NCI-H2107 treated with DMSO at 0.1 percent for 48 hours (cell line): ENCODE measurements around the gene DGKD.

Experiments used
- DNase-seq: peaks from one replicate; lab custom pipeline; 2025; ENCODE audit not compliant: unreplicated experiment; lab: John Stamatoyannopoulos, UW

Gene DGKD

DNA sequence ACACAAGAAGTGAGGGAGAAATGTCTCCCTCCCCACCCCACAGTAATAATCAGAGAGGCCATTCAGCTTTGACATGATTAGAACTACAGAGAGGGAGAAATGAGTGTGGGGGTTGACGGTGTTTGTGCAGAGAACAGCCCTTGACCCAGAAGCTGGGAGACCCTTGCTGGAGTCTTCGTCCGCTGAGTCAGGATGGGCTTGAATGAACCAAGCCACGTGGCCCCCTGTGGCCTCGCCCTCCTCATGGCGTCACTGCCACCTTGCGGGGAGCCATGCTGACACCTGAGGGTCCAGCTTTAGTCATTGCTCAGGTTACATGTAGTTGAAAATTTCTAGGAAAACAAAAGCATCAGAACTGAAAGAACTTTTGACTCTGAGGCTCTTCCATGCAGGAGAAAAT lies 101.2 kb downstream of the DGKD start:
- no peak for DNase-seq

GRCh38 chr2:233456111-233456510 lies 101.8 kb downstream of the DGKD start:
- no peak for DNase-seq

GRCh38 chr2:233456934-233457333 lies 102.6 kb downstream of the DGKD start:
- DNase-seq, result no peak

DNA sequence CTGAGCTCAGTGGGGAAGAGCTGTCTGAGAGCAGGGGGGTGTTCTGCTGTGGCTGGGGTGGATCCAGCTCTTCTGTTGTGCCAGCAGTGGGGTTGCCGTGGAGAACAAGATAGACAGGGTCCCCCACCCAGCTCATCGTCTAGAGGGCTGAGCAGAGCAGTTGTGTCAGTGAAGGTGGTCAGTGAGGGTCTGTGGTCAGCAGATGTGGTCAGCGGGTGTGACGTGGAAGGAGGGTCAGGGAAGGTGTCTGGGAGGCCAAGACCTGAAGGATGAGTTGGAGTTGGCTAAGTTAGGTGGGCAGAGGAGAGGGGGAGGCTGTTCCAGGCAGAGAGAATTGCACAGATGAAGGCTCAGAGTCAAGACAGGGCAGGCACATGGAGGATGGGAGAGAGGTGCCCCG lies 103.1 kb downstream of the DGKD start:
- DNase-seq, result no peak

DNA sequence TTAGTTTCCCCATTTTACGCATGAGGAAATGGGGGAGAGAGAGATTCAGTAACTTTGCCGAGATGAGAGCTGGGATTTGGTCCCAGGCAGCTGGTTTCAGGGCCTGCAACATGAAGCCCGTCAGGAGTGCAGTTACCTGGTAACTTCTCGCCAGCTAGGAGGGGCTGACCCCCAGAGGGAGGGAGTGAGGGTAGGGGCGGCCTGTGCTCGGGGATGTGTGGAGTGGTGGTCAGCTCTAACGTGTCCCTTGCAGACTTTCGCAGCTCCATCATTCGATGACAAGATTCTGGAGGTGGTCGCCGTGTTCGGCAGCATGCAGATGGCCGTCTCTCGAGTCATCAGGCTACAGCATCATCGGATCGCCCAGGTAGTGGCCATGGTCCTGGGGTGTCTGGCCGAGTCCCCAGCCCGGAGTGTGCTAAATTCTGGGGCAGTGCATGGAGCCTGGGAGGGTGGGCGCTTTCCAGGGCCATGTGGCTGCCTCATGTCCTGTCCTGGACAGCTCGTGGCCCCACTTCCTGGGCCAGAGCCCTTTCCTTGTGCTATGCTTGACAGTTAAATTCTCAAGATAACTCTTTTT lies 103.8 kb downstream of the DGKD start:
- no peak for DNase-seq

- no peak for DNase-seq
Measured at GRCh38 chr2:233458826-233459225, 104.5 kb downstream of the DGKD start.

DNA sequence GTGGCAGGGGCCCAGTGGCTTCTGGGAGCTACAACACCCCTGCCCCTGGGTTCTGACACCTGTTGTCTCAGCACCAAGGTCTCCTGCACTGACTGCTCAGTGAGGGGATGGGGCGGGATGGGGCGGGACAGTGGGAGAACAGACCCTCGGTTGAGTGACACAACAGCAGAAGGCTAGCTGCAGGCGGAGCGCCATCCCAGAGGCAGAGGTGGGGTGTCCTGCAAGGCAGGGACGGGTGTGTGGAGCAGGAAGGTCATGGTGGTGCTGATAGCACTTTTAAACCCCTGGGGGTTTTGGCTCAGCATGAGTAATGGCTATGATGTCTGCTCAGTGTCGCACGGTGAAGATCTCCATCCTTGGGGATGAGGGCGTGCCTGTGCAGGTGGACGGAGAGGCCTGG lies 105.1 kb downstream of the DGKD start:
- no peak for DNase-seq

- peak; percentile 80 for DNase-seq
Measured at GRCh38 chr2:233460726-233461441, 106.6 kb downstream of the DGKD start.

DNA sequence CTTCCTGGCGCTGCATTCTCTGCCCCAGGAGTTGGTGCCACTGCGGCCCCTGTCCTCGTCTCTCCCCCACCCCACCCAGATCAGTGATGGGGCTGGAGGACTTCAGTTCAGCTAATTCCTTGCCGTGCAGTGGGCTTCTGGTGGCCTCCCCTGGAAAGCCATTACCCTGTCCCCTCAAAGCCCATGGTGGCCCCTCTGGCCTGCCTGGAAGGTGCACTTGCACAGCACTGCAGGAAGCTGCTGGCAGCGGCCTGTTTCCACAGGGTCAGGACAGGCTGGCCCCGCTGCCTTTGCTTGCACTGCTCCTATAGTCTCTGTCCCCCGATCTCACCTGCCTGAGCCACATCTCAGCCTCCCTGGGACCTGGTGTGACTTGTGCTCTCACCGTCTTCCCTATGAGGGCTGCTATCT lies 107.2 kb downstream of the DGKD start:
- no peak for DNase-seq

DNA sequence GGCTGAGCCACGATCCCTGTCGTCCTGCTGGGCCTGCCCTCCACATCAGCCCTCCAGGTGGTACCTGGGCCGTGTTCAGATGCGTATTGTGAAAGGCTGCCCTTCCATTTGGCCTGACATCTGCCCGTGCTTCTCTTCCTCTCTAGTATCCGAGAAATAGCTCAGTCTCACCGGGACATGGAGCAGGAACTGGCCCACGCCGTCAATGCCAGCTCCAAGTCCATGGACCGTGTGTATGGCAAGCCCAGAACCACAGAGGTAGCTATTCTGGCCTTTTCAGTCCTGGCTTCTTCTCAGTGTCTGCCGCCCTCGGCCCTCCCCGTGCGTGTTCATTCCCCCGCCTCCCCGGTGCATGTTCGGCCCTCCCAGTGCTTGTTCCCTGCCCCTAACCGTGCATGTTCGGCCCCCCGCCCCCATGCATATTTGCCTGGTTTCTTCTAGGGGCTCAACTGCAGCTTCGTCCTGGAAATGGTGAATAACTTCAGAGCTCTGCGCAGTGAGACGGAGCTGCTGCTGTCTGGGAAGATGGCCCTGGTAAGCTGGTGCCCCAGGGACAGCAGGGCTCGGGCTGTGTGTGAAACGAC lies 108.0 kb downstream of the DGKD start:
- no peak for DNase-seq

- no peak for DNase-seq
Measured at GRCh38 chr2:233462826-233463470, 108.7 kb downstream of the DGKD start.

DNA sequence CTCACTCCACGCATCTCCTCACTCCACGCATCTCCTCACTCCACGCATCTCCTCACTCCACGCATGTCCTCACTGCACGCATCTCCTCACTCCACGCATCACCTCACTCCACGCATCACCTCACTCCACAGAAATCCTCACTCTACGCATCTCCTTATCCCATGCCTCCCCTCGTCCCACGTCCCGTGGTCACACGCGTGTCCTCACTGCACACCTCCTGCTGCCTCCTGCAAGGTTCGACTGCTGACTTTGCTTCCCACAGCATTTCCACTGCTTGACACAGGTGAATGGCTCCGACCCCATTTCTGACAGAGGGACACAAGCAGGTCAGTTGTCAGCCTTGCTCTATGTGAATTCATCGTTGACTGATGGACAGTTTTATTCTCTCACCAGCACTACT lies 109.3 kb downstream of the DGKD start:
- DNase-seq, result no peak

DNA sequence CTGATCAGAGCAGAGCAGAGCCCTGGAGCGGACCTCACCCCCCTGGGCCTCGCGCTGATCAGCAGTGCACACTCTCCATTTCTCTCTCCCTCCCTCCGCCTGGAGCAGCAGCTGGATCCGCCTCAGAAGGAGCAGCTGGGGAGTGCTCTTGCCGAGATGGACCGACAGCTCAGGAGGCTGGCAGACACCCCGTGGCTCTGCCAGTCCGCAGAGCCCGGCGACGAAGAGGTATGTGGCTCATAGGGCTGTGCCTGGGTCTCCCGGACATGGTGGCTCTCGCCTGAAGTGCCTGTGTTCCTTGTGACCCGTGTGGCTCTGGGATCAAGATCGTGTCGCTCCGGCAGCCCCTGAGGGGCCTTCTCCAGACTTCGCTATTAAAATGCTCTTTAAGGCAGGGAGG lies 109.8 kb downstream of the DGKD start:
- DNase-seq, result no peak

GRCh38 chr2:233464531-233465240 lies 110.4 kb downstream of the DGKD start:
- DNase-seq, result no peak

- no peak for DNase-seq
Measured at GRCh38 chr2:233466991-233467603, 112.8 kb downstream of the DGKD start.

DNA sequence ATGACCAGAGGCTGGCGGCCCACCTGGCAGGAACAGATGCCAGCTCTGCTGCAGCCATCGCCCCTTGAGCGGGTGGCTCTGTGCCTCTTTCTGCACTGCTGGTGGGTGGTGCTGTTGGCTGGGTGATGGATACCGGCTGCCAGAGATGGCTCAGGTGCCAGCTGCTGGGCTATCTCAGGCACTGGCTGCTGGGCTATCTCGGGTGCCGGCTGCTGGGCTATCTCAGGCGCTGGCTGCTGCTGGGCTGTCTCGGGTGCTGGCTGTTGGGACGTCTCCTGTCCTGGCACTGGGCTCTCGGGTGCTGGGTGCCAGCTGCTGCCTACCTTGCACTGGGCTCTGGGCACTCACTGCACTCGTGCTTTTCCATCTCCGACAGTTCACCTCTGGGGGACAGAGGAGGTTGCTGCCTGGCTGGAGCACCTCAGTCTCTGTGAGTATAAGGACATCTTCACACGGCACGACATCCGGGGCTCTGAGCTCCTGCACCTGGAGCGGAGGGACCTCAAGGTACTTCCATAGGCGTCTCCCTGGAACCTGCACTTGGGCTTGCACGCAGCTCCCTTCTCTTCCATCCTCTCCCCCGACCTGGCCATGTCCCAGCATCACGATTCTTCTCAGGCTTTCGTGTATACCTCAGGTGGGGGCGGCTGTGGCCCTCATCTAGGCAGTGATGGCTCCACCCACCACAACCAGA lies 113.9 kb downstream of the DGKD start:
- DNase-seq, result no peak

GRCh38 chr2:233468741-233469110 lies 114.4 kb downstream of the DGKD start:
- no peak for DNase-seq

- no peak for DNase-seq
Measured at GRCh38 chr2:233469261-233470010, 115.1 kb downstream of the DGKD start.

DNA sequence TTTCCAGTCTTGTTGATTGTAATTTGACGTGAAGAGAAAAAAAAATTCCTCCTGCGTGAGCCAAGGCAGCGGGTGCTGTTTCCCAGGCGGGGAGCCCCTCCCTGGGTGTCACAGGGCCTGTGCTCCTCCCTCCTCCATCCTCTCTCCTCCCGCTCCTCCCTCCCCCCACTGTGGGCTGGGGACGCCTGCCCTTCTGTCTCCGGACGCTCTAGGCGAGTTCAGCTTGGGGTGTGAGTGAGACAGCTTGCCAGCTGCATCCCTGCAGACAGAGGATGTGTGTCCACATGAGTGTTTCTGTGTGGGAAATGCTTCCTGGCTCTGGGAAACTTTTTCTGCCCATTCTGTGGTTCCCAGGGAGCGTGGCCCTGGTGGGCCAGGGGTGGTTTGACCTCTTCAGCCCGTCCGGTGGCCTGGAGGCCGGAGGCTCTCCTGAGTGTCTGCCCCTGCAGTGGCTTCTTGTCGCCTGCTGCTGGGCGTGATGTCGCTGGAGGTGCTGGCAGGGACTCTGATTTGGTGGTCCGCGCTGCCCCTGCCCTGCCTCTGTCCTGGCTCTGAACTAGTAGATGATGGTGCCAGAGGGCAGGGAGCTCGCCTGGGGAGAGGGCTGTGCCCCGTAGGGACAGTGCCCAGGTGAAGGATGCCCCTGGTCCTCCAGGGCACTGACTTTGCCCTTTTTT lies 115.9 kb downstream of the DGKD start:
- DNase-seq, result no peak
